ENCODE measurements around the gene ADGRG4.

The ADGRG4 gene

DNA sequence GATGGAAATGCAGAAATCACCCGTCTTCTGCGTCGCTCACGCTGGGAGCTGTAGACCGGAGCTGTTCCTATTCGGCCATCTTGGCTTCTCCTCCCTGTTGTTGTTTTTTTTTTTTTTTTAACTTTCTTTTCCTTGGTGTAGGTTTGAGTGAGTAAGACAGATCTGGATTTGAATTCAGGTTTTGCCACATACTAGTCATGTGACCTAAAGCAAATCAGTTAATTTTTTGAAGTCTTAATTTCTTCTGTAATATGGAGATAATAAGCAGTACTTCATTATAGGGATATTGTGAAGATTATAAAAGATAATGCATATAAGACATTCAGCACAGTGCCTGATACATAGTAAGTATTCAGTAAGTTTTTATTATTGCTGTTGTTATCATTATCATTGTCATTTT, 145.4 kb downstream of the ADGRG4 start:
- TF ChIP-seq, protein P1, sequence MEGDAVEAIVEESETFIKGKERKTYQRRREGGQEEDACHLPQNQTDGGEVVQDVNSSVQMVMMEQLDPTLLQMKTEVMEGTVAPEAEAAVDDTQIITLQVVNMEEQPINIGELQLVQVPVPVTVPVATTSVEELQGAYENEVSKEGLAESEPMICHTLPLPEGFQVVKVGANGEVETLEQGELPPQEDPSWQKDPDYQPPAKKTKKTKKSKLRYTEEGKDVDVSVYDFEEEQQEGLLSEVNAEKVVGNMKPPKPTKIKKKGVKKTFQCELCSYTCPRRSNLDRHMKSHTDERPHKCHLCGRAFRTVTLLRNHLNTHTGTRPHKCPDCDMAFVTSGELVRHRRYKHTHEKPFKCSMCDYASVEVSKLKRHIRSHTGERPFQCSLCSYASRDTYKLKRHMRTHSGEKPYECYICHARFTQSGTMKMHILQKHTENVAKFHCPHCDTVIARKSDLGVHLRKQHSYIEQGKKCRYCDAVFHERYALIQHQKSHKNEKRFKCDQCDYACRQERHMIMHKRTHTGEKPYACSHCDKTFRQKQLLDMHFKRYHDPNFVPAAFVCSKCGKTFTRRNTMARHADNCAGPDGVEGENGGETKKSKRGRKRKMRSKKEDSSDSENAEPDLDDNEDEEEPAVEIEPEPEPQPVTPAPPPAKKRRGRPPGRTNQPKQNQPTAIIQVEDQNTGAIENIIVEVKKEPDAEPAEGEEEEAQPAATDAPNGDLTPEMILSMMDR (IDR thresholded peaks at IDR 0.05; ENCODE audit: insufficient read depth, low read length, poor library complexity, severe bottlenecking): no peak
- DNase-seq (ENCODE audit: extremely low read depth, insufficient read length): no peak
- Histone ChIP-seq H3K27me3 (replicated peaks; ENCODE audit: control insufficient read depth, insufficient read depth, low read length) (no peaks in the 10 kb centered on the region), H3K4me3 (replicated peaks; ENCODE audit: low read depth, low read length) (no peak overlapping the region), H3K36me3 (ENCODE audit: control insufficient read depth, insufficient read depth, low read length) (no peaks in the 10 kb centered on the region)

DNA sequence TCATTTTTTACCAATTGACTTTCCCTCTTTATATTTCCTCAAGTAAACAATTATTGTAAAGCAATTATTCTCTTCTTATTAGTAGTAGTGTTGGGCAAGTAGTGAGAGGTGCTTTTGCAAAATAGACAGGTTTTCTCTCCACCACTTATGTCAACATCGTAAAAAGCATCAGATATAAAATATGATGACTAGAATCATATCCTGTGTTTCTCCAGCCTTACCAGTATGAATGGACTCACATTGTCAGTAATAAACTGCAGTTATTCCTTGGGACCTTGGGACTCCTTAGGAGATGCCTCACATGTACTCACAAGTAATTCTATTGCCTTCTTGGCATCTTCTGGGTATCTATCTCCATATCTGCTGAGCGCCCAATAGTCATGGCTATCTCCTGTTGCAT, 146.5 kb downstream of the ADGRG4 start:
- Histone ChIP-seq H3K27me3 (replicated peaks; ENCODE audit: control insufficient read depth, insufficient read depth, low read length) (no peaks in the 10 kb centered on the region), H3K36me3 (ENCODE audit: control insufficient read depth, insufficient read depth, low read length) (no peaks in the 10 kb centered on the region), H3K4me3 (replicated peaks; ENCODE audit: low read depth, low read length) (no peak overlapping the region)
- TF ChIP-seq, protein P1 (IDR thresholded peaks at IDR 0.05; ENCODE audit: insufficient read depth, low read length, poor library complexity, severe bottlenecking): no peak
- no peak for DNase-seq (ENCODE audit: extremely low read depth, insufficient read length)

DNA sequence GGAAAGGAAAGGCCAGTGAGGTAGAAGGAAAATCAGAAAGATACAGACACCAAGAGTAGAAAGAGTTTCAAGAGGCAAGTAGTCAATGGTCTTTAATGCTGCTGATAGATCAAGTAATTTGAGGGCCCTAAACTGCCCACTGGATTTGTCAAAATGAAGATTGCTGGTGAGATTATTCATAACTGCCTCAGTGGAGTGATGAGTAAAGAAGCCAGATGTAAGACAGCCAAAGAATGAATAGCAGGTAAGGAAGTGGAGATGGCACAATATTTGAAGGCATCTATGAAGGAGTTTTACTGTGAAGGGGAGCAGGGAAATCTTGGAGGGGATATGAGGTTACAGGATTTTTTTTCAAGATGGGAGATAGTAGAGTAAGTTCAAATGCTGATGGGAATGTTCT, 147.2 kb downstream of the ADGRG4 start:
- Histone ChIP-seq H3K4me3 (replicated peaks; ENCODE audit: low read depth, low read length) (no peak overlapping the region), H3K27me3 (replicated peaks; ENCODE audit: control insufficient read depth, insufficient read depth, low read length) (no peaks in the 10 kb centered on the region), H3K36me3 (ENCODE audit: control insufficient read depth, insufficient read depth, low read length) (no peaks in the 10 kb centered on the region)
- TF ChIP-seq, protein P1 (IDR thresholded peaks at IDR 0.05; ENCODE audit: insufficient read depth, low read length, poor library complexity, severe bottlenecking): no peak
- no peak for DNase-seq (ENCODE audit: extremely low read depth, insufficient read length)

DNA sequence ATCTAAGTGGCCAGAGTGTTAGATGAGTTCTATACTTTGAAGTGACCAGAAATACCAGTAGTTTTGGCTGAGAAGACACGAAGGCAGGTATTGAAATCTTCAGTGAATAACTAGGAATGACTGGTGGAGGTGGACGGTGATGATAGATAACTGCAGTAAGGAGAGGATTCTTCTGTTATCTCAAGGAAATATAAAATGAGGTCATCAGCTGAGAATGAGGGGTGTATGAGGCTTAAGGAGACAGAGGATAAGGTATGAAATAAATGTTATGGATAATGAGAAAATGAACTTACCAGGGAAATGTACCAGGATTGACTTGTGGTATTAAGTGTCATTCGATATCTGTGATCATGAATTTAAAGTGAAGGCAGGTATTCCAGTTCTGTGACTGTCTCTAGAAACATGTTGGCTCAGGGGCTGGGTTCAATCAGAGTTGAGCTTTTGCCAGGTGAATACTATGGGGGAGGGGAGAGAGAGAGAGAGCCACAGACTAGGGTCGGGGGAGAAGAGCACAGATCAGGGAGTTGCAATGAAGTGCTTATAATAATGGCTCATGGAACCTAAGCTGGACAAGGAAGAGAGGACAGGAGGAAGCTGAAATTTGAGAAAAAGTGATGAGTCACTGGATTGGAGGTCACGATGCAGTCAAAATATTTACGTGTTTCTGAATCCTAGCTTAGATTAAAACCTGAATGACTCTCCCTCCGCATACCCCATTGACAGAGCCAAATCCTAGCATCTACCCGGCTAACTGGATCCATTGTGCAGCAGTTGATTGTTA, 149.5 kb downstream of the ADGRG4 start:
- TF ChIP-seq, protein P1 (IDR thresholded peaks at IDR 0.05; ENCODE audit: insufficient read depth, low read length, poor library complexity, severe bottlenecking): no peak
- Histone ChIP-seq H3K27me3 (replicated peaks; ENCODE audit: control insufficient read depth, insufficient read depth, low read length) (no peaks in the 10 kb centered on the region), H3K4me3 (replicated peaks; ENCODE audit: low read depth, low read length) (no peak overlapping the region), H3K36me3 (ENCODE audit: control insufficient read depth, insufficient read depth, low read length) (no peaks in the 10 kb centered on the region)
- DNase-seq (ENCODE audit: extremely low read depth, insufficient read length): no peak

DNA sequence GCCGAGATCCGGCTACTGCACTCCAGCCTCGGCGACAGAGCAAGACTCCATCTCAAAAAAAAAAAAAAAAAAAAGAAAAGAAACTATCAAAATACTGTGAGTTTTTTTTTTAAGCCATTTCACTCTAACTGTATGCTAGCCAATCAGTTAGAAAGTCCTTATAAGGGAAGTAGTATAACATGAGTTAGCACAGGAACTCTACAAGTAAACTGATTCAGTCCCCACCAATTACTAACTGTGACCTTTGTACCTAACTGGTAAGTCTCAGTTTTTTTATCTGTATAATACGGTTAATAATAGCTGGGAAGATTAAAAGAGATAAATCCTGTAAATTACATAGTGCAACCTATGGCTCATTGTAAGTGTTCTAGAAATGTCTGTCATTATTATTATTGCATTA, 151.9 kb downstream of the ADGRG4 start:
- no peak overlapping the region for H3K4me3 ChIP-seq (replicated peaks; ENCODE audit: low read depth, low read length)
- TF ChIP-seq, protein P1 (IDR thresholded peaks at IDR 0.05; ENCODE audit: insufficient read depth, low read length, poor library complexity, severe bottlenecking): no peak
- no peaks in the 10 kb centered on the region for H3K36me3 ChIP-seq (ENCODE audit: control insufficient read depth, insufficient read depth, low read length)
- no peak for DNase-seq (ENCODE audit: extremely low read depth, insufficient read length)
- no peaks in the 10 kb centered on the region for H3K27me3 ChIP-seq (replicated peaks; ENCODE audit: control insufficient read depth, insufficient read depth, low read length)
